Germinal center (tissue), 1 donor: Measurements from ENCODE around the gene FAAH.
A peak's percentile ranks its signal among the peaks of the same experiment; 100 is the strongest.
"Not testable (repeated sequence)": the region's sequence is repeated elsewhere in the genome, so short reads cannot be mapped to it uniquely, and the experiment has no call there.

Experiments used
- DNase-seq: peaks from one replicate; pipeline ENCODE4 v3.0.0; 2012; ENCODE audit warnings: mixed read lengths, low spot score

The FAAH gene

DNA sequence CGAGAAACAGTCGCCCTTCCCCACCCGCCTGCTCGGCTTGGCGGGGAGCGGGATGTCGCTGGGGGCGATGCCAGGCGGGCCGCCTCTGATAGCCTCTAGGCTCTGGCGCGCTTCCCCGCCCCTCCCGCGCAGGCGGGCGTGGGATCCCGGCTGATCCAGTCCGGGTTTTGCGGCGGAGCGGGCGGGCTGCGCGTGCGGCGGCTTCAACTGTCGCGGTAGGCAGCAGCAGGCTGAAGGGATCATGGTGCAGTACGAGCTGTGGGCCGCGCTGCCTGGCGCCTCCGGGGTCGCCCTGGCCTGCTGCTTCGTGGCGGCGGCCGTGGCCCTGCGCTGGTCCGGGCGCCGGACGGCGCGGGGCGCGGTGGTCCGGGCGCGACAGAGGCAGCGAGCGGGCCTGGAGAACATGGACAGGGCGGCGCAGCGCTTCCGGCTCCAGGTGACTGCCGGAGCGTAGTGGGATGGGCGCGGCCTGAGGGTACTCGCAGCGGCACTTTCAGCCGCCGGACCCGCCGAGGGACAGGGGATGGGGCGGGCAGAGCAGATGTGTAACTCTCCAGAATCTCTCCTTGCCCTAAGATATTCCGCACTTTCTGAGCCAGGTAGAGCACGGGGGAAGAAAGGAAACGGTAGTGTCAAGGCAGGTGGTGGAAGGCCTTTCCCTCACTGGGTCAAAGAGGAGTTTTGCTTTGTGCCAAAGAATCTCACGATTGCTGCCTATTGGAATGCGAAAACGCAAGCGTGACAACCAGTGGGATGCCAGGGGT, at the start of gene FAAH:
Gene FAAH (plus strand): TSS at position 210 of the 764 bp plus-strand sequence. CDS start 32 bp downstream, at position 242.
- peak; percentile 53 for DNase-seq

DNA sequence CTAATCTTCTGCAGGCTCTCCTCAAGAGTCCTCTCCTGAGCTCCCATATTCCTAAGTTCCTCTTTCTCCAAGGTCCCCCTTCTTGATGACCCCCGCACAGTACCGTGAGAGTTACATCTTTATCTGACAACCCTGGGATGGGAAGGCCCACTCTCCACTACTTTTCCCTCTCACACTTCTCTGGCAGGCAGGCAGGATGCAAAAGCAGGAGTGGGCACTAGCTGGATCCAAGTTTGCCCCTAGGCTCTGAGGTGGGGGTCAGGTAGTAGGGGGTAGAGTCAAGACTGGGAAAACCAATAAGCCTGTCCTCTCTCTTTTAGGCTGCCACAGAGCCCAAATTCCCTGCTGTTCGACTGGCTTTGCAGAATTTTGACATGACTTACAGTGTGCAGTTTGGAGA, 49.6 kb upstream of the FAAH start:
- DNase-seq = no peak

DNA sequence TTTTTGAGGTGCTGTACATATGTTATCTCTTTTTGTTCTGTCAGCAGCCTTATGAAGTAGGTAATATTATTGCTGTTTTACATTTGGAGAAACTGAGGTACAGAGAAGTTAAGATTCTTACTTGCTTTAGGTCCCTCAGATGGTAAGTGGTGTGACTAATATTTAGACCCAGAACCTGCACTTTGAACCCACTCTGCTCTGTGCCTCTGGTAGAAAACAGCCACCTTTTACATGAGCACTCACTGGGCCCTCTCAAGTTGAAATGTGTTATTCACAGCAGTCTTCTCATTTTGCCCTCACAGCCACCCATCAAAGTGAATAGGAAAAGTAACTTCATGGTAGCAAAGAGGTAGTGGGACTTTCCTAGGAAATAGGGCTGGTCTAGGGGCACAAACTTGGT, 48.8 kb upstream of the FAAH start:
- DNase-seq = no peak

DNA sequence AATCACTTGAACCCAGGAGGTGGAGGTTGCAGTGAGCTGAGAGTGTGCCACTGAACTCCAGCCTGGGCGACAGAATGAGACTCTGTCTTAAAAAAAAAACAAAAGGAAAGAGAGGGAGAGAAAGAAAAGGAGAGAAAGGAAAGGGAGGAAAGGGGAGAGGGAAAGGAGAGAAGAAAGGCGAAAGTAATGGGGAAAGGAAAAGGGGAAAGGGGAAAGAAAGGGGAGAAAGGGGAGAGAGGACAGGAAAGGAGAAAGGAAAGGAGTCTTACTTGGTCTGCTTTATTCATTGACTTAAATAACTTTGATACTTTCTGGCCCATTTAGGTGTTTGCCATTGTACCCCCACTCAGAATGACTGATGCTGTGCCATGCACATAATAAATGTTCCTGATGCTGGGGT, 41.8 kb upstream of the FAAH start:
- no peak for DNase-seq

DNA sequence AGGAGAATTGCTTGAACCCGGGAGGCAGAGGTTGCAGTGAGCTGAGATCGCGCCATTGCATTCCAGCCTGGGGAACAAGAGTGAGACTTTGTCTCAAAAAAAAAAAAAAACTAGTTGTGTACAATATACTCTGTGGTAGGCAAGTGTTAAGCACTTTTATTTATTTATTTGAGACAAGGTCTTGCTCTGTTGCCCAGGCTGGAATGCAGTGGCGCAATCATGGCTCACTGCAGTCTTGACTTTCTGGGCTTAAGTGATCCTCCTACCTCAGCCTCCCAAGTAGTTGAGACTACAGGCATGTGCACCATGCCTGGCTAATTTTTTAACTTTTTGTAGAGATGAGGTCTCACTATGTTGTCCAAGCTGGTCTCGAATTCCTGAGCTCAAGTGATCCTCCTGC, 38.2 kb upstream of the FAAH start:
- not testable (repeated sequence) for DNase-seq

DNA sequence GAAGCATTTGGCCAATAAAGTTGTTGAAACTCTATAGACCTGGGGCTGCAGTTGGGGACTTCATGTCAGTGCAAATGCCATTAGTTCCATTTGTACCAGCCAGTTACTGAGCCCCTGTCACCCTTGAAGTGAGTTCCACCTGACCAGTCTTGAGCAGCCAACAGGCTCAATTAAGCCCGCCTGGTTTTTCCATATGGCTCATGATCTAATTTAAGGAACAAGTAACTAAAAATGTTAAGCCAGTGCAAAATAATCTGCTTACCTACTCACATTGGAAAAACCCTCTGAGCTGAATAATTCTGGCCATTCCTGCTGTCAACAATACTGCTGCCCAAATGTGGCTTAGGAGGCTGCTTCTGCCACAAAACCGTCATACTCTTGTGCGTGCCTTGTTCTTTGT, 32.0 kb upstream of the FAAH start:
- no peak for DNase-seq

DNA sequence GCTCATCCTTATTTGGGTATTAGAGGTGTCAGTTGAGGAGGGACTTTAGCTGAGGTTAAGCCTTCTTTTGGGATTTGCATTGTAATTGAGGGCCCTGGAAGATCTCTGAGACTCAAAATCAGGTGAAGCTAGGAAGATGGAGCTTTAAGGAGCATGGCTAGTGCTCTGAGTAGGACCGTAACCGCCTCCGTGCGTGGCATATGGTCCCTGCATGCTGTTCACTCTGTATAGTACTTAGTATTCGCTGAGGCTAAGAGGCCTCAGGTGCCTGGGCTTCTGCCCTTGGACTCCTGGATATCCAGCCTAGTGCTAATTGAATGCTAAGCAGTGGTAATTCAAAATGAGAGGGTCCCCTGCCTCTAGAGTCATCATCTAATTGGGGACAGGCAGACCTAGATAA, 31.0 kb upstream of the FAAH start:
- DNase-seq = no peak

DNA sequence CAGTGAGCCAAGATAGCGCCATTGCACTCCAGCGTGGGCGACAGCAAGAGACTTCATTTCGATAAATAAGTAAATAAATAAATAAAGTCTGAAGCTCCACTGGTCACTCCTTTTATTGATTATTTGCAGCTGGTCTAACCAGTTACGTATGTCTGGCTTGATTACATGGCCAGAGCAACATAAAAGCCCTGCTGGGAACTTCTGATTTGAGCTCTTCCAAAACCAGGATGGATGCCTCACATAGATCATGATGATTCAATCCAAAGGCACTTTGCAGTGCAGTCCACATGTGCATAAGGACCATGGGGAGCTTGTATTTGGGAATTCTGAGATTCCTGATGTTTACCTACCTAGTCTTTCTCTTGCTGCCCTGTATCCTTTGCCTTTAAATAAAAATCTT, 29.5 kb upstream of the FAAH start:
- no peak for DNase-seq

DNA sequence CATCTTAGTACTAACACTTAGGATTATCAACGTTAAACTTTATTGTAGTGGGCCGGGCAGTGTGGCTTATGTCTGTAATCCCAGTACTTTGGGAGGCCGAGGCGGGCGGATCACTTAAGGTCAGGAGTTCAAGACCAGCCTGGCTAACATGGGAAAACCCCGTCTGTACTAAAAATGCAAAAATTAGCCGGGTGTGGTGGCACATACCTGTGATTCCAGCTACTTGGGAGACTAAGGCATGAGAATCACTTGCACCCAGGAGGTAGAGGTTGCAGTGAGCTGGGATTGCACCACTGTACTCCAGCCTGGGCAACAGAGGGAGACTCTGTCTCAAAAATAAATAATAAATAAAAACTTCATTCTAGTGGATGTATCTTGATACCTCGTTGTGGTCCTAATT, 28.3 kb upstream of the FAAH start:
- DNase-seq = not testable (repeated sequence)

DNA sequence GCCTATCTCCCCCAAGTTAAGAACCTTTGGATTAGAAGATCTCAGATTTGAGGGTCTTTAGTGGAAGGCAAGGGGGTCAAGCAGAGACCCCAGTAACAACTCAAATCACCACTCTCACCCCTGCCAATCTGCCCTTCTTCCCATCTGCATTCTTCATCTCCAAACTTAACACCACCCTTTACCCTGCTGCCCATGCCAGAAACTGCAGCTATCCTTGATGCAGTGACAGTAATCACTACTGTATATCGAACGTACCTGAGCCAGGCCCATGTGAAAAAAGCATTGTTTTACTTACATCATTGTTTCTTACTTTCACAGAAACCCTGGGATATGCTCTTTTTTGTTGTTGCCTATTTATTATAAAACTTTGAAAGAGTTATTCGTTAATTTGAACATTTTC, 27.0 kb upstream of the FAAH start:
- no peak for DNase-seq

DNA sequence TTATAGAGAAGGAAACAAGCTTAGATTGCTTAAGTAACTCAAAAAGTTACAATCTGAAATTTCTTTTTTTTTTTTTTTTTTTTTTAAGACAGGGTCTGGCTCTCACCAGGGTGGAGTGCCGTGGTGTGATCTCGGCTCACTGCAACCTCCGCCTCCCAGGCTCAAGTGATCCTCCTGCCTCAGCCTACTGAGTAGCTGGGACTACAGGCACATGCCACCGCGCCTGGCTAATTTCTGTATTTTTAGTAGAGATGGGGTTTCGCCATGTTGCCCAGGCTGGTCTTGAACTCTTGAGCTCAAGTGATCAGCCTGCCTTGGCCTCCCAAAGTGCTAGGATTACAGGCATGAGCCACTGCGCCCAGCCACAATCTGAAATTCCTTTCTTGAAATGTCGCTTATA, 26.4 kb upstream of the FAAH start:
- DNase-seq = not testable (repeated sequence)

DNA sequence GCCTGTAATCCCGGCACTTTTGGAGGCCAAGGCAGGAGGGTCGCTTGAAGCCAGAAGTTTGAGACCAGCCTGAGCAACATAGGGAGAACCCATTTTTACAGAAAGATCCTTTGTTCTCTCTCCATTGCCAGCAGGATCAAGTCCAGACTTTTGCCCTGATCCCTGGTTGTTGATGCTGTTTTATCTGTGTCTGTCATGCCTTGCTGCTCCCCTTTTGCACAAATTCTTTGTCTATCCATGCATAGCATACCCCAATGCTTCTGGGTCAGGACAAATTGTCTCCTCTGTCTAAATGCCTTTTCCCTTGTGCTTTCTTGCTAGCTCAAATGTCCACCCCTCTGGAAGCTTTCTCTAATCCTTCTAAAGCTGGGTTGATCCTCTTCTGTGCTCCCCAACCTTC, 25.3 kb upstream of the FAAH start:
- no peak for DNase-seq

DNA sequence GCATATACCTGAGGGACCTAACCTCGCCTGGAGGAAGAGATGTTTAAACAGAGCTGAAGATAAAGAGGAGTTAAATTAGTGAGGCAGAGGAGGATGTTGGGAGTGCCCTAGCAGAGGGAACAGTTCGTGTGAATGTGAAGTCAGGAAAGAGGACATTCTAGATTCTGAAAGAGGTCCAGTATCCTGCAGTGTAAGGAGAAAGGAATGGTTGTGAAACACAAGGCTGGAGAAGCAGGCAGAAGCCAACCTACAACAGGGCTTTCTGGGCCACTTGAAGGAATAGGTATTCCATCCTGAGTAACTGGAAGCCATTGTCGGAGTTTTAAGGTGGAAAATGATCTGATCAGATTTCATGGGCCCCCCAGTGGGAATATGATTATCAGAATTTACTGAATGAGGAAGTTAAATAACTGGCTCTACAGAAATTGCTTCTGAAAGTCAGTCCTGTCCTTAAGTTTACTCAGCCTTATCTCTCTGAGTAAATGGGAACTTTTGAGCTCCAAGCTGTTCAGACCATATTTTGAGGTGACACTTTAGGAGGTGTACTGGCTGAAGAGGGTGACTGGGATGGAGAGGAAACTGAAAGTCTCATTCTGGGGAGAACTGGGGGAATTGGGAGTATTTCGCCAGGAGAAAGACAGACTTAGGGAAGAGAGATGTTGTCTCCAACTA, 24.4 kb upstream of the FAAH start:
- no peak for DNase-seq

DNA sequence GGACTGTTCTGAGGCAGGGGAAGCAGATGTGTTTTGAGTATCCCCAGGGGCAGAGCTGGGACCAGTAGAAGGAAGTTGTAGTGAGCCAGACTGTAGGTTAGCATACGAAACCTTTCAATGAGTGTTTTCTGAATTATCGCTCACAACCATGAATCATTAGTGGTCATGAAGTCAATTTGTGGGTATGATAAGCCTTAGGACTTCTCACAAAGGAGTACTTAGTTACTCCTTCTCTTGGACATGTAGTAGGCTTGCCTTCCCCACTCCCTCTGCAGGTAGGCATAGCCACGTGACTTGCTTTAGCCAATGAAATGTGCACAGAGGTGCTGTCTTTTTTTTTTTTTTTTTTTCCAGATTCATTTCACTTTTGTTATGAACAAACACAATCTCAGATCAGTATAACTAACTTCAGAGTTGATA, 23.9 kb upstream of the FAAH start:
- peak; percentile 77 for DNase-seq

DNA sequence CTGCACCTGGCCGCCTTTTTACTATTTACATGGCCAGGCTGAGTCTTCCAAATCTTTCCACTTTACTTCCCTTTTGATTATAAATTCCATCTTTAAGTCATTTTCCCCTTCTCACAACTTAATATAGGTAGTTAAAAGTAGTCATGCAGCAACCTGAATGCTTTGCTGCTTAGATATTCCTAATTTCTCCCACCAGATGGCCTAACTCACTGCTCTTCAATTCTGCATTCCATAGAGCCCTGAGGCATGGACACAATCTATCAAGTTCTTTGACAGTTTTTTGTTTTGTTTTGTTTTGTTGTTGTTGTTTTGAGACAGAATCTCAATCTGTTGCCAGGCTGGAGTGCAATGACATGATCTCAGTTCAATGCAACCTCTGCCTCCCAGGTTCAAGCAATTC, 21.7 kb upstream of the FAAH start:
- no peak for DNase-seq

DNA sequence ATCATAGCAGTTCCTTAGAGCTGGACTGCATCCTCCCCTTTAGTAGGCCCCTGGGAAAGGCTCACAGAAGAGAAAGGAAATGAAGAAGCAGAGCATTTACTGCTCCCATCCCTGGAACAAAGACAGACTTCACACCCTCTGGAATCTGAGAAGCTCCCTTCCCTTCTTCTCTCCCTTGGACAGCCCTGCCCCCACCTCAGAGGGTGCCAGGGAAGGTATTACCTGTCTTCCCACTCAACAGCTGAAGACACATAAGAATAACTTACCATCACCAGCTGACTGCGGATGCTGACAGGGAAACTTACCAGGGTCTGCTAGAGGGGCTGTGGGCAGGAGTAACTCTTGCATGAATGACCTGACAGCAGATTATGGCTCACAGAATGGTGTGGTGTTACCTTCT, 14.1 kb upstream of the FAAH start:
- DNase-seq = no peak

DNA sequence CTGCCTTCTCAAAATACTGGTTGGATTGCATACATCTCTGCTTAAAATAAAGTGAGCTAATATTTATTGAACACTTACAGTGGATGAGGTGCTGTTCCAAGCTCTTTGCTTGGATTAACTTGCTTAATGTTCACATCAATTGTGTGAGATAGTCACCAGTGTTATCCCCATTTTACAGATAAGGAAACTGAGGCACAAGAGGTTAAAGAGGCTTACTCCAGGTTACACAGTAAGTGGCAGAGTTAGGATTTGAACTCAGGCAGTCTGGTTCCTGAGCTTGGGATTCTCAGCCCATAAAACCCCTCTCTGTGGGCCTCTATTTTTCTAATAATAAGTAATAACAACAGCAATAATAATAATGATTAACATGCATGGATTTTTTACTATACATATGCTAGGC, 13.6 kb upstream of the FAAH start:
- DNase-seq = no peak

DNA sequence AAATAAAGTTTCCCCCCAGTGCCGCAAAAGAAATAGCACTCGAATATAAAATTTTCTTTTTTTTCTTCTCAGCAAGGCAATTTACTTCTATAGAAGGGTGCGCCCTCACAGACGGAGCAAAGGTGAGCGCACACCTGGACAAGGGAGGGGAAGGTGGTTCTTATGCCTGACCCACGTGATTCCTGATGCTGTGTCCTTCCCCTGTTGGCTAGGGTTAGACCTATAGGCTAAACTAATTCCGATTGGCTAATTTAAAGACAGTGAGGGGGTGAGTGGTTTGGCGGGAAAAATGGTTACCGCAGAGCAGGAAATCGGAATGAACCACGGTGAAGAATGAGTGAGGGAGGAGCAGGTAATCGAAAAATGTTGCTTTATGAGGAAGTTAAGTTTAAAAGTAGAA, 607 bp upstream of the FAAH start:
- no peak for DNase-seq

DNA sequence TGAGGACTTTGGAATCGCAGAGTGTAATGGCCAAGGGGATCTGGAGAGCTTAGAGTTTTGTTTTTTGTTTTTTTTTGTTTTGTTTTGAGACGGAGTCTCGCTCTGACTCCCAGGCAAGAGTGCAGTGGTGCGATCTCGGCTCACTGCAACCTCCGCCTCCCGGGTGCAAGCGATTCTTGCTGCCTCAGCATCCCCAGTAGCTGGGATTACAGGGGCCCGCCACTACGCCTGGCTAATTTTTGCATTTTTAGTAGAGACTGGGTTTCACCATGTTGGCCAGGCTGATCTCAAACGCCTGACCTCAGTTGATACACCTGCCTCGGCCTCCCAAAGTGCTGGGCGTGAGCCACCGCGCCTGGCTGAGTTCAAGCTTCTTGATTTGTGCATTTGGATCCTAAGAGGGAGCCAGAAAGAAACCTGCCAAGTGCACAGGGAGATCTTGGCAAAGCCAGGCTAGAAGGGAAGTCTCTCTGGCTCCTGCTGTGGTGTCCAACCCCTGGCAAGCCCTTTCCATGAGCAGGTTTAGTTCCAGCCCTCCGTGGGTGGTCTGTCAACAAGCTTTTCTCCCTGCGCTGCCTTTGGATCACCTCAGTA, 852 bp downstream of the FAAH start:
- no peak for DNase-seq

DNA sequence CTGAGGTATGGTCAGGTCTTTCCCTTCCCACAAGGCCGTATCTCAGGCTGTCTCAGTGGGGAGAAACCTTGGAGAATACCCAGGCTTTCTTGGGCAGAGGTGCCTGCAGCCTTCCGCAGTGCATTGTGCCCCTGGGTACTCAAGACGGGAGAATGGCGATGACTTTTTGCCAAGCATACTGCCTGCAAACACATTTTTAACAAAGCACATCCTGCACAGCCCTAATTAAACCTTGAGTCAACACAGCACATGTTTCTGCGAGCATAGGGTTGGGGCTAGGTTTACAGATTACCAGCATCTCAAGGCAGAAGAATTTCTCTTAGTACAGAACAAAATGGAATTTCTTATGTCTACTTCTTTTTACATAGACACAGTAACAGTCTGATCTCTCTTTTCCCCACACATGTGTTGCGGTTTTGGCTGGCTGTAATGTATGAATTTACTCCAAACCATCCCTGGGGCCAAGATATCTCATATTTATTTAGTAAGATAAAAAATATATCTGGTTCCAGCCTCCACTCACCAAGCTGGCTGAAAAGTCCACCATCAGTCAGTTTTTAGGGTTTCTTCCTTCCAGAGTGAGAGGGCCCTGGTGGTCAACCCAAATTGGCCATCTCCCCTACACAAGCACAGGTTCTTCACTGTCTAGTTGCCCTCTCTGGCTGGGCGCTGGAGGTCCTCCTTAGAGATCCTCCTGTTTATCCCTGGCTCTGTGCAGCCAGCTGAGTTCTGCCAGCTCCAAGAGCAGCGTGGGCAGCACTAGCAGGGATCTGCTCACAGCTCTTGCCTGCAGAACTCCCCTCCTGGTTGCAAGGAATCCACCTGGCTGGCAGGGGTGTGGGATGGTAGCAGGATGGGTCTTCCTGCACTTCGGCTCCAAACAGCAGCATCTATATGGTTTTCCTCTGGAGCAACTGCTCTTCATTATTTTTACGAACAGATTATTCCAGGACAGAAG, 2.6 kb downstream of the FAAH start:
- DNase-seq = no peak

DNA sequence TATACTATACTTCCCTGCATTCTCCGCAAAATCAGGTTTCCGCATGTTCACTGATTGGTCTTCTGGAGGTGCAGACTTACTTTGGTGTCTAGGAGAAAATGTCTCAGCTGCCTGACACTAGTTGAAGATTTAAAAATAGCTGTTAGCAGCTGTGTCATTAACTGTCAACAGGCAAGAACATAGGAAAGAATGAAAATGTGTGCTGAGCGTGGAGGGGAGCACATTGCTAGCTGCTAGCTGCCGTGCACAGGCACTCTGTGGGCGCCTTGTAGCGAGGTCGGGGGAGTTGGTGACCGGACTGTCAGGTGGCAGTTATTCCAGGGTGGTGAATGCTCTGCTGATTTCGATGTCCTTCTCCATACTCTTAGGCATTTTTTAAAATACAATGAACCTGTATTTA, 5.2 kb downstream of the FAAH start:
- DNase-seq = no peak

DNA sequence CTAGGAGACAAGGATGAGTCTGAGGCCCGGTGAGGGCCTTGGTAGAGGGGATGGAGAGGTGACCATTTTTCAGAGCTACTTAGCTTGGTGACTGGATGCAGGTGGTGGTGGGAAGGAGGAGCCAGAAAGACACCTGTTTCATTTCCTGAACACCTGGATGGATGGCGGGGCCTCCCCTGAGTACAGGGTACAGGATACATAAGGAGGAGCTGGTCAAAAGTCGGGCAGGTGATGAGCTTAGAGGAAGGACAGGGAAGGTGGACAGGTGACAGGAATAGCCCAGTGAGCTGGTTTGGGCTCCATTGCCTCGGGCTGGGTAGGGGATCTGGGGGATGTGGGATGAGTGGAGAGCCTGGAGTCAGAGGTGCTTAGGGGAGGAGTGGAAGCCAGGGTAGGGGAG, 6.3 kb downstream of the FAAH start:
- no peak for DNase-seq
